Panc1 (cell line): ENCODE measurements around the gene DELE1. TPM values are rescaled to one million over a fixed set of nuclear protein-coding genes. Genes with fewer than 3 reads are reported as not detected.

Source experiments
- ATAC-seq: fragments of 200-7000 bp; cut with Tn5 transposase; 2 replicates; pipeline ENCODE4 v1.9.1; 2020; ENCODE audit warnings: mild to moderate bottlenecking, moderate library complexity
- BruUV-seq: library from RNA; stranded (reverse); fragments of 400-500 nt; replicated peaks from 2 replicates; lab custom pipeline; 2021; lab: Mats Ljungman, UMichigan
- CTCF ChIA-PET: fragments of 300-600 bp; sonication (Branson Sonifier 250); formaldehyde crosslinking; loops from one replicate; lab custom pipeline; 2022; ENCODE audit warnings: antibody characterized with exemption; lab: Charles Lee
- POLR2A ChIA-PET: fragments of 300-600 bp; sonication (Branson Sonifier 250); formaldehyde crosslinking; loops from one replicate; lab custom pipeline; 2022; ENCODE audit warnings: antibody characterized with exemption; lab: Charles Lee
- DNase-seq: peaks from one replicate; pipeline ENCODE4 v3.0.0-alpha.2; 2010; ENCODE audit warnings: low read depth, low spot score
- H3K27ac ChIP-seq: 2 replicates; pipeline ENCODE4 v1.5.1; 2011; ENCODE audit warnings: mild to moderate bottlenecking, low read length, inconsistent platforms
- H3K27me3 ChIP-seq: fragments of 200-500 bp; sonication (Bioruptor generic); 2 replicates; pipeline ENCODE4 v1.6.0; 2014; ENCODE audit warnings: low read length, inconsistent platforms; ENCODE audit not compliant: control insufficient read depth, insufficient read depth
- H3K36me3 ChIP-seq: fragments of 200-500 bp; sonication (Bioruptor generic); 2 replicates; pipeline ENCODE4 v1.5.1; 2014; ENCODE audit warnings: inconsistent platforms, mild to moderate bottlenecking, low read length, moderate library complexity; ENCODE audit not compliant: control insufficient read depth, insufficient read depth
- H3K4me1 ChIP-seq: 2 replicates; pipeline ENCODE4 v1.5.1; 2011; ENCODE audit warnings: inconsistent platforms, mild to moderate bottlenecking, low read length, moderate library complexity; ENCODE audit not compliant: control insufficient read depth, insufficient read depth
- H3K4me3 ChIP-seq, 2 experiments: 2 replicates each; pipeline ENCODE4 v1.5.1; 2011 to 2012; ENCODE audit warnings: low read depth in 2 of 2, low read length in 2 of 2, mild to moderate bottlenecking in 2 of 2, inconsistent platforms in 1 of 2, moderate library complexity in 1 of 2
- H3K9me3 ChIP-seq: fragments of 200-500 bp; sonication (Bioruptor generic); 2 replicates; pipeline ENCODE4 v1.5.1; 2014; ENCODE audit warnings: low read depth, mild to moderate bottlenecking, inconsistent platforms, low read length, moderate library complexity; ENCODE audit not compliant: control insufficient read depth, insufficient read depth
- CTCF ChIP-seq: fragments of 450-650 bp; IDR thresholded peaks from 2 replicates; pipeline ENCODE4 v1.5.1; 2017; ENCODE audit warnings: mild to moderate bottlenecking
- POLR2AphosphoS5 ChIP-seq: IDR thresholded peaks from 2 replicates; pipeline ENCODE4 v1.6.1; 2012; ENCODE audit warnings: mild to moderate bottlenecking, low read depth, low read length, moderate library complexity
- REST ChIP-seq, 2 experiments: IDR thresholded peaks; 2 replicates each; pipeline ENCODE4 v1.6.1; 2011 to 2012; ENCODE audit warnings: low read depth in 2 of 2, control low read depth in 1 of 2, low read length in 1 of 2, mild to moderate bottlenecking in 1 of 2, moderate library complexity in 1 of 2; ENCODE audit not compliant: insufficient read depth in 1 of 2
- SIN3A ChIP-seq: IDR thresholded peaks from 2 replicates; pipeline ENCODE4 v1.6.1; 2012; ENCODE audit warnings: low read depth, mild to moderate bottlenecking, low read length, moderate library complexity, borderline replicate concordance; ENCODE audit not compliant: insufficient read depth
- TCF7L2 ChIP-seq: IDR thresholded peaks from 2 replicates; pipeline ENCODE4 v1.6.1; 2011; ENCODE audit warnings: mild to moderate bottlenecking, low read depth, low read length, inconsistent platforms
- in situ Hi-C: cut with HindIII; loops from 2 replicates; pipeline ENCODE4 v1.10.0; 2016; ENCODE audit warnings: low sequenced_read_pairs, low pct_unique_long_range_greater_than_20kb
- intact Hi-C: fragments of 100-400 bp; cut with micrococcal nuclease; formaldehyde crosslinking; loops from one replicate; pipeline ENCODE4 v1.10.0; 2022; ENCODE audit not compliant: unreplicated experiment
- total RNA-seq: library from RNA; stranded (reverse); gene quantifications from one replicate; pipeline ENCODE4 v1.2.1, GENCODE V29; 2021; ENCODE audit not compliant: unreplicated experiment

Gene DELE1
- total RNA-seq, 1 experiment from 2014 or later, result 78.4 TPM

GRCh38 chr5:141898448-141899049 is 25.1 kb upstream of the DELE1 start:
- intact Hi-C loops (no loop called here), in situ Hi-C loops (no loop called here)
- ChIA-PET POLR2A (no interaction called here), CTCF (no interaction called here)
- no peaks in the 10 kb centered on the region for H3K4me1 ChIP-seq
- H3K27me3 ChIP-seq, result no peaks in the 10 kb centered on the region; the same call in 1 of the 2 replicates
- TF ChIP-seq TCF7L2, result no peak
- TF ChIP-seq REST (IDR thresholded peaks at IDR 0.05; ENCODE audit: insufficient read depth in 1 of 2, low read depth in 2 of 2, low read length in 1 of 2), result no peak
- no peak for TF ChIP-seq SIN3A
- TF ChIP-seq POLR2AphosphoS5, result no peak
- no peak for TF ChIP-seq CTCF
- no peak overlapping the region for H3K4me3 ChIP-seq
- no TSS peak for BruUV-seq
- no peak for DNase-seq
- H3K36me3 ChIP-seq, result no peaks in the 10 kb centered on the region
- no peaks in the 10 kb centered on the region for H3K9me3 ChIP-seq
- no peak for ATAC-seq
- H3K27ac ChIP-seq, result no peak overlapping the region

- H3K27ac ChIP-seq, result no peak overlapping the region
- no peaks in the 10 kb centered on the region for H3K9me3 ChIP-seq
- intact Hi-C loops, result no loop called here
- ATAC-seq, result no peak
- no peaks in the 10 kb centered on the region for H3K4me1 ChIP-seq
- no peak overlapping the region for H3K4me3 ChIP-seq
- H3K27me3 ChIP-seq, result no peaks in the 10 kb centered on the region
- no TSS peak for BruUV-seq
- no peaks in the 10 kb centered on the region for H3K36me3 ChIP-seq
- no peak for TF ChIP-seq POLR2AphosphoS5
- DNase-seq, result no peak
- POLR2A ChIA-PET, result no interaction called here
- in situ Hi-C loops, result no loop called here
- CTCF ChIA-PET, result no interaction called here
Measured at GRCh38 chr5:141902015-141902814, 21.5 kb upstream of the DELE1 start.

GRCh38 chr5:141903261-141903660 is 20.4 kb upstream of the DELE1 start:
- DNase-seq (no peak), ATAC-seq (no peak)
- no peaks in the 10 kb centered on the region for H3K9me3 ChIP-seq
- no TSS peak for BruUV-seq
- ChIA-PET POLR2A (no interaction called here), CTCF (no interaction called here)
- no peaks in the 10 kb centered on the region for H3K4me1 ChIP-seq
- in situ Hi-C loops, result no loop called here
- H3K4me3 ChIP-seq, result no peak overlapping the region
- no peak overlapping the region for H3K27ac ChIP-seq
- H3K36me3 ChIP-seq, result no peaks in the 10 kb centered on the region
- TF ChIP-seq REST (IDR thresholded peaks at IDR 0.05; ENCODE audit: insufficient read depth in 1 of 2, low read depth in 2 of 2, low read length in 1 of 2), result no peak
- no peak for TF ChIP-seq CTCF
- no peak for TF ChIP-seq SIN3A
- no peak for TF ChIP-seq TCF7L2
- no peak for TF ChIP-seq POLR2AphosphoS5
- H3K27me3 ChIP-seq, result no peaks in the 10 kb centered on the region
- intact Hi-C loops, result no loop called here
